Mesenchymal stem cell (in vitro differentiated cells and primary cell): Measurements from ENCODE around the gene DENND5A.

ENCODE experiments used
- DNase-seq: peaks from one replicate; pipeline ENCODE4 v3.0.0-alpha.2; 2013
- H2AFZ ChIP-seq: one replicate; pipeline ENCODE4 v1.6.1; 2013; ENCODE audit warnings: low read depth, mild to moderate bottlenecking, control low read depth, inconsistent platforms, low read length, moderate library complexity
- H2AK5ac ChIP-seq: 2 replicates; pipeline ENCODE4 v1.6.1; 2013; ENCODE audit warnings: low read length, moderate library complexity, mild to moderate bottlenecking, inconsistent platforms; ENCODE audit not compliant: severe bottlenecking
- H2BK120ac ChIP-seq: one replicate; pipeline ENCODE4 v1.6.1; 2013; ENCODE audit warnings: low read depth, mild to moderate bottlenecking, inconsistent platforms, low read length, moderate library complexity
- H2BK12ac ChIP-seq, 2 experiments: one replicate each; pipeline ENCODE4 v1.6.1; 2013; ENCODE audit warnings: inconsistent platforms in 2 of 2, low read length in 2 of 2, mild to moderate bottlenecking in 2 of 2, moderate library complexity in 2 of 2, control low read depth in 1 of 2
- H2BK15ac ChIP-seq: one replicate; pipeline ENCODE4 v1.6.1; 2013; ENCODE audit warnings: mild to moderate bottlenecking, low read depth, inconsistent platforms; ENCODE audit not compliant: poor library complexity, severe bottlenecking
- H2BK5ac ChIP-seq: 2 replicates; pipeline ENCODE4 v1.6.1; 2013; ENCODE audit warnings: low read depth, mild to moderate bottlenecking, low read length, control low read depth, inconsistent platforms; ENCODE audit not compliant: poor library complexity, severe bottlenecking
- H3K14ac ChIP-seq, 2 experiments: one replicate each; pipeline ENCODE4 v1.6.1; 2013; ENCODE audit warnings: inconsistent platforms in 2 of 2, low read length in 2 of 2, control low read depth in 1 of 2, mild to moderate bottlenecking in 1 of 2, moderate library complexity in 1 of 2
- H3K18ac ChIP-seq, 2 experiments: one replicate each; pipeline ENCODE4 v1.6.1; 2013; ENCODE audit warnings: inconsistent platforms in 2 of 2, low read length in 2 of 2, control low read depth in 1 of 2, low read depth in 1 of 2, mild to moderate bottlenecking in 1 of 2
- H3K23ac ChIP-seq, 2 experiments: one replicate each; pipeline ENCODE4 v1.6.1; 2013; ENCODE audit warnings: inconsistent platforms in 2 of 2, low read length in 2 of 2, mild to moderate bottlenecking in 2 of 2, moderate library complexity in 2 of 2, control low read depth in 1 of 2
- H3K27ac ChIP-seq: 2 replicates; pipeline ENCODE4 v1.5.1; 2013; ENCODE audit warnings: mild to moderate bottlenecking, moderate library complexity, low read length, control low read depth, inconsistent platforms; ENCODE audit not compliant: poor library complexity, severe bottlenecking
- H3K27me3 ChIP-seq, 2 experiments: 2 replicates each; pipeline versions ENCODE4 v1.6.1 to v1.7.0; 2013; ENCODE audit warnings: low read length in 2 of 2, mild to moderate bottlenecking in 2 of 2, moderate library complexity in 2 of 2, control low read depth in 1 of 2, inconsistent platforms in 1 of 2; ENCODE audit not compliant: control insufficient read depth in 1 of 2, insufficient read depth in 1 of 2
- H3K36me3 ChIP-seq, 2 experiments: 2 replicates each; pipeline versions ENCODE4 v1.6.1 to v1.7.0; 2013; ENCODE audit warnings: low read length in 2 of 2, control low read depth in 1 of 2, inconsistent platforms in 1 of 2, low read depth in 1 of 2, mild to moderate bottlenecking in 1 of 2; ENCODE audit not compliant: insufficient read depth in 2 of 2, control insufficient read depth in 1 of 2
- H3K4ac ChIP-seq, 2 experiments: one replicate each; pipeline ENCODE4 v1.6.1; 2013; ENCODE audit warnings: inconsistent platforms in 2 of 2, low read length in 2 of 2, mild to moderate bottlenecking in 2 of 2, moderate library complexity in 2 of 2, control low read depth in 1 of 2, low read depth in 1 of 2
- H3K4me1 ChIP-seq: 2 replicates; pipeline ENCODE4 v1.6.1; 2013; ENCODE audit warnings: low read depth, low read length, control low read depth; ENCODE audit not compliant: control insufficient read depth, insufficient read depth
- H3K4me2 ChIP-seq: 2 replicates; pipeline ENCODE4 v1.6.1; 2013; ENCODE audit warnings: low read length, mild to moderate bottlenecking, inconsistent platforms; ENCODE audit not compliant: poor library complexity, severe bottlenecking
- H3K4me3 ChIP-seq, 2 experiments: 2 replicates each; pipeline versions ENCODE4 v1.5.1 to v1.7.0; 2013; ENCODE audit warnings: low read length in 2 of 2, mild to moderate bottlenecking in 2 of 2, control low read depth in 1 of 2, low read depth in 1 of 2; ENCODE audit not compliant: insufficient read depth in 1 of 2
- H3K79me1 ChIP-seq: replicated peaks from 2 replicates; pipeline ENCODE4 v1.6.1; 2013; ENCODE audit warnings: mild to moderate bottlenecking, control low read depth, low read length, inconsistent platforms; ENCODE audit not compliant: poor library complexity, severe bottlenecking
- H3K9ac ChIP-seq: 2 replicates; pipeline ENCODE4 v1.7.0; 2013; ENCODE audit warnings: mild to moderate bottlenecking, low read length, moderate library complexity
- H3K9me3 ChIP-seq: 2 replicates; pipeline ENCODE4 v1.7.0; 2013; ENCODE audit warnings: mild to moderate bottlenecking, low read length; ENCODE audit not compliant: control insufficient read depth
- H4K8ac ChIP-seq: one replicate; pipeline ENCODE4 v1.6.1; 2013; ENCODE audit warnings: inconsistent platforms, mild to moderate bottlenecking, low read length, moderate library complexity
- H4K91ac ChIP-seq: one replicate; pipeline ENCODE4 v1.6.1; 2013; ENCODE audit warnings: mild to moderate bottlenecking, low read length, inconsistent platforms
- WGBS: methylation state at CpG from one replicate; pipeline ENCODE4 v1.1.7; 2013; ENCODE audit warnings: mixed read lengths; 5-methylcytosine and 5-hydroxymethylcytosine counted together

Gene DENND5A

GRCh38 chr11:9203691-9204311, 61.3 kb downstream of the DENND5A start:
- Histone ChIP-seq H2BK12ac (no peak overlapping the region), H3K4me2 (no peak overlapping the region), H4K91ac (no peak overlapping the region), H4K8ac (no peak overlapping the region), H2BK120ac (no peak overlapping the region), H3K27ac (no peak overlapping the region), H2BK5ac (no peak overlapping the region), H3K4me1 (peaks cover 5% of the 10 kb centered on the region), H2AFZ (no peak overlapping the region), H2BK15ac (no peak overlapping the region), H3K27me3 (no peaks in the 10 kb centered on the region), H3K14ac (no peak overlapping the region), H3K9me3 (no peaks in the 10 kb centered on the region), H3K18ac (no peak overlapping the region), H2AK5ac (no peak overlapping the region), H3K36me3 (peaks cover 9 to 52% of the 10 kb centered on the region in 2 experiments), H3K4ac (no peak overlapping the region), H3K23ac (no peak overlapping the region), H3K79me1 (peaks cover 18% of the 10 kb centered on the region), H3K9ac (no peak overlapping the region), H3K4me3 (no peak overlapping the region)
- DNase-seq = no peak
- WGBS = 97% methylated on average over 12 of the region's 12 CpGs

GRCh38 chr11:9201372-9202162, 63.6 kb downstream of the DENND5A start:
- Histone ChIP-seq H2AFZ (no peak overlapping the region), H4K8ac (no peak overlapping the region), H3K4me1 (peaks cover 5% of the 10 kb centered on the region), H3K18ac (no peak overlapping the region), H3K9me3 (no peaks in the 10 kb centered on the region), H3K4me3 (no peak overlapping the region), H3K23ac (no peak overlapping the region), H3K4me2 (no peak overlapping the region), H2BK12ac (no peak overlapping the region), H3K79me1 (peaks cover 23% of the 10 kb centered on the region), H2AK5ac (no peak overlapping the region), H4K91ac (no peak overlapping the region), H2BK120ac (no peak overlapping the region), H2BK5ac (no peak overlapping the region), H2BK15ac (no peak overlapping the region), H3K27ac (no peak overlapping the region), H3K14ac (no peak overlapping the region), H3K27me3 (no peaks in the 10 kb centered on the region), H3K9ac (no peak overlapping the region), H3K4ac (no peak overlapping the region), H3K36me3 (peaks cover 9 to 56% of the 10 kb centered on the region in 2 experiments)
- DNase-seq = no peak
- WGBS = 100% methylated on average over 3 of the region's 3 CpGs

- Histone ChIP-seq H3K27ac (no peak overlapping the region), H4K8ac (no peak overlapping the region), H4K91ac (no peak overlapping the region), H3K36me3 (peaks cover 9 to 51% of the 10 kb centered on the region in 2 experiments), H2AFZ (no peak overlapping the region), H3K4me1 (peaks cover 3% of the 10 kb centered on the region), H3K4ac (no peak overlapping the region), H2BK5ac (no peak overlapping the region), H3K9me3 (no peaks in the 10 kb centered on the region), H3K4me2 (no peak overlapping the region), H3K18ac (no peak overlapping the region), H3K79me1 (peaks cover 23% of the 10 kb centered on the region), H2BK120ac (no peak overlapping the region), H3K23ac (no peak overlapping the region), H2BK15ac (no peak overlapping the region), H3K4me3 (no peak overlapping the region), H2AK5ac (no peak overlapping the region), H3K27me3 (no peaks in the 10 kb centered on the region), H3K14ac (no peak overlapping the region), H3K9ac (no peak overlapping the region), H2BK12ac (no peak overlapping the region)
- no peak for DNase-seq
- 97% methylated on average over 1 of the region's 2 CpGs for WGBS
Measured at GRCh38 chr11:9200471-9200870, 64.7 kb downstream of the DENND5A start.

- H2BK120ac ChIP-seq = no peak overlapping the region
- DNase-seq = no peak
- no peak overlapping the region for H3K14ac ChIP-seq
- H4K8ac ChIP-seq = no peak overlapping the region
- H3K27ac ChIP-seq = no peak overlapping the region
- H2BK5ac ChIP-seq = no peak overlapping the region
- no peak overlapping the region for H3K9ac ChIP-seq
- H3K4me1 ChIP-seq = peaks cover 2% of the 10 kb centered on the region
- H3K23ac ChIP-seq = peak overlapping the region in 1 of 2 experiments; percentile 59
- H3K4me2 ChIP-seq = no peak overlapping the region
- no peaks in the 10 kb centered on the region for H3K27me3 ChIP-seq
- no peak overlapping the region for H2BK15ac ChIP-seq
- H3K36me3 ChIP-seq = peaks cover 22 to 63% of the 10 kb centered on the region in 2 experiments
- no peak overlapping the region for H2AK5ac ChIP-seq
- H3K9me3 ChIP-seq = no peaks in the 10 kb centered on the region
- no peak overlapping the region for H3K18ac ChIP-seq
- no peak overlapping the region for H3K4me3 ChIP-seq
- 98% methylated on average over 3 of the region's 3 CpGs for WGBS
- no peak overlapping the region for H2AFZ ChIP-seq
- H2BK12ac ChIP-seq = no peak overlapping the region
- peaks cover 27% of the 10 kb centered on the region for H3K79me1 ChIP-seq
- H3K4ac ChIP-seq = no peak overlapping the region
- H4K91ac ChIP-seq = no peak overlapping the region
Measured at GRCh38 chr11:9193316-9193715, 71.8 kb downstream of the DENND5A start.
